IPS DF 6.9 (cell line): Measurements from ENCODE around the gene ETV6.
A peak's percentile ranks its signal among the peaks of the same experiment; 100 is the strongest.

Source experiments
- DNase-seq: peaks from one replicate; pipeline ENCODE4 v3.0.0-alpha.2; 2013; ENCODE audit warnings: low read depth, low spot score
- H3K27ac ChIP-seq: one replicate; pipeline ENCODE4 v1.5.1; 2013; ENCODE audit warnings: low read length, control low read depth
- H3K27me3 ChIP-seq: 2 replicates; pipeline ENCODE4 v1.6.1; 2013; ENCODE audit warnings: mild to moderate bottlenecking, low read length; ENCODE audit not compliant: control insufficient read depth, insufficient read depth
- H3K36me3 ChIP-seq: 2 replicates; pipeline ENCODE4 v1.6.1; 2013; ENCODE audit warnings: low read length; ENCODE audit not compliant: control insufficient read depth, insufficient read depth
- H3K4me1 ChIP-seq: 2 replicates; pipeline ENCODE4 v1.6.1; 2013; ENCODE audit warnings: low read length; ENCODE audit not compliant: control insufficient read depth, insufficient read depth
- H3K4me3 ChIP-seq: 2 replicates; pipeline ENCODE4 v1.5.1; 2013; ENCODE audit warnings: mild to moderate bottlenecking, low read length
- H3K9me3 ChIP-seq: 2 replicates; pipeline ENCODE4 v1.6.1; 2013; ENCODE audit warnings: low read length, inconsistent platforms; ENCODE audit not compliant: control insufficient read depth, insufficient read depth
- WGBS: extraction: QIAGEN DNeasy Blood & Tissue Kit; methylation state at CpG from one replicate; pipeline ENCODE4 v1.1.7; 2013; ENCODE audit warnings: mixed read lengths, missing lambda C conversion rate; ENCODE audit not compliant: insufficient read length, insufficient coverage; 5-methylcytosine and 5-hydroxymethylcytosine counted together

The ETV6 gene

DNA sequence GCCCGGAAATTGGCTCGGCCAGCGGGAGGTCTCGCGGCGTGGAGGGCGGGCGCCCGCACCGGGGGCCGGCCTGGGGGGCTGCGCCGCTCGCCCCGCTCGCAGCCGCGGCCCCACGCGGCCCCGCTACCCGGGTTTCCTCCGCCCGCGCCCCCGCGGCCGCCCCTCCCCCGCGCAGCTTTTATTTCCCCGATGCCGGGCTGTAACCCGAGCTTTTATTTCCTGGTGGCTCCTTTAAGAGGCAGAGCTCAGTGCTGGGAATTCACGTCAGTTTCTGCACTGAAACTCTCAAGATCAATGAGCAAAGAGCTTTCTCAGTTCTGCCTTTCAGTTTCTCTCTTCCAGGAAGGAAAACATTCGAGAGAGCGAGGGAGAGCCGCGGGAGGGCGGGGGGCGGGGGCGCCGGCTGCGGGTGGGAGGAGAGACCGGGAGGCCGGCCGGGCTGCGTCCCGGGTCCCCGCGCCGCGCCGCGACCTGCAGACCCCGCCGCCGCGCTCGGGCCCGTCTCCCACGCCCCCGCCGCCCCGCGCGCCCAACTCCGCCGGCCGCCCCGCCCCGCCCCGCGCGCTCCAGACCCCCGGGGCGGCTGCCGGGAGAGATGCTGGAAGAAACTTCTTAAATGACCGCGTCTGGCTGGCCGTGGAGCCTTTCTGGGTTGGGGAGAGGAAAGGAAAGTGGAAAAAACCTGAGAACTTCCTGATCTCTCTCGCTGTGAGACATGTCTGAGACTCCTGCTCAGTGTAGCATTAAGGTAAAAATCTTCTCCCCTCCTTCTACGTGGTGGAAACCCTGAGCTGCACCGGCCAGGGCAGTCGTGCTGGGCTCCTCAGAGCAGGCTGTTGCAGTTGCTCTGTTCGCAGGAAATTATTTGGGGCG lies at the start of gene ETV6:
Gene ETV6 (plus strand): TSS at position 262 of the 873 bp plus-strand sequence. CDS start 454 bp downstream, at position 716.
- no peaks in the 10 kb centered on the region for H3K9me3 ChIP-seq
- no peak for DNase-seq
- H3K36me3 ChIP-seq, result no peaks in the 10 kb centered on the region
- no peak within 1 kb of the TSS for H3K27ac ChIP-seq
- H3K27me3 ChIP-seq, result no peaks in the 10 kb centered on the region; the same call in 1 of the 2 replicates
- WGBS, result no CpG with 5 or more reads among the region's 86 CpGs
- H3K4me1 ChIP-seq, result peaks cover 1% of the 10 kb centered on the region; the same call in 1 of the 2 replicates
- peak within 1 kb of the TSS; percentile 81 for H3K4me3 ChIP-seq

DNA sequence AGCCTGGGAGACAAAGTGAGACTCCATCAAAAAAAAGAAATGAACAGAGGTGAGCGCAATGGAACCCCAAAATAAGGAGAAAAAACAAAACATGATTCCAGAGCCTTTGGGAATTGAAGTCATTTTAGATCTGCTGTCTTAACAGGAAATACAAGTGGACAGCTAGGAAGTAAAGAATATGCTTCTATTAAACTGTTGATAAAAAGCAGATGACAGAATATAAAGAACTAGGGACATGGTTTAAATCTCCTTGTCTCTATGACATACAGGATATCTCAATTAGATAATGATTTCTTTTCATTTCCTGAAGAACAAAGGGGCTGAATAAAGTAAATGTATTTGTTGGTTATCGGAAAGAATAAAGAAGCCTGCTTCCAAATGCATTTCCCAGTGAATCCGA lies 49.3 kb upstream of the ETV6 start:
- H3K4me1 ChIP-seq, result no peaks in the 10 kb centered on the region; the same call in 1 of the 2 replicates
- no peaks in the 10 kb centered on the region for H3K9me3 ChIP-seq
- no peak overlapping the region for H3K27ac ChIP-seq
- H3K36me3 ChIP-seq, result no peaks in the 10 kb centered on the region
- no CpG with 5 or more reads among the region's 3 CpGs for WGBS
- H3K27me3 ChIP-seq, result no peaks in the 10 kb centered on the region
- H3K4me3 ChIP-seq, result no peak overlapping the region
- no peak for DNase-seq

DNA sequence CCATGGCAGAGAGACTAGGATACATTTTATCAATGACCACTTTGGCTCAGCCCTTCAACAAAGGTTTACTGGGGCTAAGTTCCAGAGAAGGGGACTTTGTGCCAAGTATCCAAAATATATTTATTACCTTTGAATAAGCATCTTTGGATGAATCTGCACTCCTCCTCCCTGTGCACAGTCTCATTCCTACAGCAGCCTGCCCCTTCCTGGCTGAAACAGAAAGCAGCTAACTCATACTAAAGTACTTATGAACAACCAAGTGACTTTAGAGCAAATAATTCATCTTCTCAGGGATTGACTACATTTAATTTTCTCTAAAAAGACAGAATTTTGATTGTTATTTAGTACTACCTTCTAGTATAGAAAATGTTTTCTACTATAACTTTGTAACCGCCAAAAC lies 47.8 kb upstream of the ETV6 start:
- no peaks in the 10 kb centered on the region for H3K36me3 ChIP-seq
- H3K4me1 ChIP-seq, result no peaks in the 10 kb centered on the region; the same call in 1 of the 2 replicates
- H3K27ac ChIP-seq, result no peak overlapping the region
- no peak overlapping the region for H3K4me3 ChIP-seq
- no peaks in the 10 kb centered on the region for H3K27me3 ChIP-seq
- WGBS, result no CpG with 5 or more reads among the region's 1 CpG
- no peaks in the 10 kb centered on the region for H3K9me3 ChIP-seq
- DNase-seq, result no peak

DNA sequence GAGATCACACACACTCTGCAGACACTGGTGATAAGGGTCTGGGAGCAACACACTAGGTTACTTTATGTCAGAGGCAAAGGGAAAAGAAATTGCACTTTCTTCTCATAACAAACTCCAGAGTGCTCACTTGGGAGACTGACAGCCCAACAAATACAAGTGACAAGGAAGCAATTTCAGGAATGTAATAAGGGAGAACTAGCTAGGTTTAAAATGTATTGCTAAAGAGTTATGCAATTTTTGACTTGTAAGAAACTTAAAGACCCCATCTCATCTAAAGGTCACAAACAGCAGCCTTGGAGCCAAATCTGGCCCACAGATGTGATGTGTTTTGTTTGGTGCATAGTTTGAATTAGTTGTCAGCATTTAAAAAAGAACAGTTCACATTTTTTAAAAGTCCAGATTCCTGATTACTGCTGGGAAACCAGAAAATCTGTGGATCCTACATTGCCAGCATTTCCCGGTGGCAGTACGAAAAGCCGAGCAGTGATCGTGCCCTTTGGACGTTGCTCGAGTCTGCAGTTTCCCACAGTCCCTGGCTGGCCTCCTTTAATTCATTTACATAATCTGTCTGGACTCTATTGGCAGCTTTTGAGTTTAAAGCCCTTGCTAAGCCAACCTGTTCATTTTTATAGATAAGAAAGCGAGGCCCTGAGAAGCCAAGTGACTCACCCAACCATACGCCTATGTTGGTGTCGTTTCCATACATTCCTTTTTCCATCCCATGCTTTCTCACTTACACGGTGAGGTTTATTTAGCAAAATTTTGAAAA lies 42.0 kb upstream of the ETV6 start:
- DNase-seq, result no peak
- Histone ChIP-seq H3K9me3 (no peaks in the 10 kb centered on the region; the same call in 1 of the 2 replicates), H3K36me3 (no peaks in the 10 kb centered on the region), H3K4me1 (no peaks in the 10 kb centered on the region; the same call in 1 of the 2 replicates), H3K27ac (no peak overlapping the region), H3K27me3 (no peaks in the 10 kb centered on the region), H3K4me3 (no peak overlapping the region)
- no CpG with 5 or more reads among the region's 10 CpGs for WGBS

DNA sequence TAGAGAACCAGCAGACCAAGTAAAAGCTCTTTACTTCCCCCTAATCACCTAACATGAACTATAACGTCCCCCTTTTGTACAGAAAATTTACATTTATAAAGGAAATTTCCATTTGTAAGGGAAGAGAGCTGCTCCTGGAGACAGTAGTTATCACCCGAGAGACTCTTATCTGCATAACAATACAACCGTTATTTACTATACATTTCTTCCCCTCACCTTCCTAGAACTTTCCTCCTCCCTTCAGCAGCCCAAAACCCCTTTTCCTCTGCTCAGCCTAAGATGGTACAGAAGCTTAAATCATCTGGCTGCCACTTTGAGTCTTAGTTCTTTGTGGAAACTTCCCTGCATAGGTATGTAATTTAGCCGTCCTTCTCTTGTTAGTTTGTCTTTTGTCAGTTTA lies 40.4 kb upstream of the ETV6 start:
- Histone ChIP-seq H3K27ac (peak overlapping the region; percentile 85), H3K9me3 (no peaks in the 10 kb centered on the region; the same call in 1 of the 2 replicates), H3K36me3 (no peaks in the 10 kb centered on the region), H3K27me3 (no peaks in the 10 kb centered on the region), H3K4me3 (peak overlapping the region; percentile 2; the same call in 1 of the 2 replicates), H3K4me1 (peaks cover 2% of the 10 kb centered on the region; the same call in 1 of the 2 replicates)
- DNase-seq, result peak; percentile 78
- no CpG with 5 or more reads among the region's 4 CpGs for WGBS

DNA sequence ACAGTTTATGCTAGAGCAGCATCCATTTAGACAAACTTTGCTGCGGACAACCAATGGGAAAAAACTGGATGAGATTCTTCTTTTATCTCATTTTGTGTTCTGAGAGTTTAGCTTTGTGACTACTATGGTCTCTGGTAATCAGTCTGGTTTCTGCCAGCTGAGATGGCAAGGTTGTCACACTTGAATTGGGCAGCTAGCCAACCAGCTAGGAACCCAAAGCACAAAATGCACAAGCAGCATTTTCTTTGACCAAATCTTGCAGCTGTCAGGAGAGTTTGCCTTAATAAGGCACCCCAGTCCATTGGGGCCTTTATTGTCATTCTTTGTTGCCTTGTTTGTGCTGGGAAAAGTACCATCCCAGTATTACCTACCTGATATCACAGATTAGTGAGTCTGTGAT lies 34.0 kb upstream of the ETV6 start:
- no peak for DNase-seq
- Histone ChIP-seq H3K9me3 (no peaks in the 10 kb centered on the region), H3K27me3 (no peaks in the 10 kb centered on the region), H3K36me3 (no peaks in the 10 kb centered on the region), H3K4me3 (no peak overlapping the region), H3K4me1 (peaks cover 3% of the 10 kb centered on the region; the same call in 1 of the 2 replicates), H3K27ac (no peak overlapping the region)
- no CpG with 5 or more reads among the region's 1 CpG for WGBS

DNA sequence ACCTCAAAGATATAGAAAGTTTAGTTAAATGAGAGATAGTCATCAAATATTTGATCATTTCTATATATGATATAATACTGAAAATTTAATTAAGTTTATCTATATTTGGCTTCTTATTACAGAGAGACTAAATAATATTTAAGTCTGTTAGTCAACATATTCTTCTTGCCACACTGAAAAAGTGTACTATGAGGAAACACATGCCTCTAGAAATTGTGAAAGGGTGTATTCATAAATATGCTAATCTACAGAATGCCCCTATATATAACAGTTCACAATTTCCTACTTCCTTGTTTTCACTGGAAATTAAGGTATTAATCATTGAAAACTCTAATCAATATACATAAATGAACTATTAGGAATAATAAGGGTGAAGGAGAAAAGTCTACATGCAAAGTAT lies 31.4 kb upstream of the ETV6 start:
- Histone ChIP-seq H3K9me3 (no peaks in the 10 kb centered on the region), H3K36me3 (no peaks in the 10 kb centered on the region), H3K4me1 (peaks cover 1% of the 10 kb centered on the region; the same call in 1 of the 2 replicates), H3K27me3 (no peaks in the 10 kb centered on the region), H3K4me3 (no peak overlapping the region), H3K27ac (no peak overlapping the region)
- DNase-seq, result no peak

DNA sequence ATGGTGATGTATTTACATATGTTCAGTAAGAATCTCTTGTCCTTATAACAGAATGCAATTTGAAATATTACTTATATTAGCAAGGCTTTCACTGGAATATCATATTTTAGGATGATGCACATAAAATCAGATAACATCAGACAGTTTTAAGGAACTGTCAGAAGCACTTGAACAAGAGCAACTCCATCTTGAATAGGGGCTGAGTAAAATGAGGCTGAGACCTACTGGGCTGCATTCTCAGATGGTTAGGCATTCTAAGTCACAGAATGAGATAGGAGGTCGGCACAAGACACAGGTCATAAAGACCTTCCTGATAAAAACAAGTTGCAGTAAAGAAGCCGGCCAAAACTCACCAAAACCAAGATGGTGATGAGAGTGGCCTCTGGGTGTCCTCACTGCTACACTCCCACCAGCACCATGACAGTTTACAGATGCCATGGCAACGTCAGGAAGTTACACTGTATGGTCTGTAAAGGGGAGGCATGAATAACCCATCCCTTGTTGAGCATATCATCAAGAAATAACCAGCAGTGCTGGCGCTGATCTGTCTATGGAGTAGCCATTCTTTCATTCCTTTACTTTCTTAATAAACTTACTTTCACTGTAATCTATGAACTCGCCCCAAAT lies 27.6 kb upstream of the ETV6 start:
- Histone ChIP-seq H3K36me3 (no peaks in the 10 kb centered on the region), H3K27ac (no peak overlapping the region), H3K9me3 (no peaks in the 10 kb centered on the region), H3K27me3 (no peaks in the 10 kb centered on the region), H3K4me1 (no peaks in the 10 kb centered on the region; the same call in 1 of the 2 replicates), H3K4me3 (no peak overlapping the region)
- WGBS, result no CpG with 5 or more reads among the region's 5 CpGs
- DNase-seq, result no peak

DNA sequence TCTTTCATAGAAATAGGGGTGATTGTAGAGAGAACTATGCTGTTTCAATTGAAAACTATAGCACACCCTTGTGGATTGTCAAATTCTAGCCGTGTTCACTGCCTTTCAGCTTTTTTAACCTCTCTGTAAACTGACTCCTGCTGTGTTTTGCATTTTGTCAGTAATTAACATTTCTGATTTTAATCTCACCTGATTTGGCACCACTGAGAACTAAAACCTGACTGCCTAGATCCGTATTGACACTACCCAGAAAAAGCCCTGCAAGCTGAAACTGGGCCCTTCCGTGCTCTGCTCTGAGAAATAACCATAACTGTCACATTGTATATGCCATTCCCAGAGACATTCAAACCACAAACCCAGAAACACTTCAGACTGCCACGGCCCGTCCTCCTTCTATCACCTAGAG lies 26.6 kb upstream of the ETV6 start:
- no CpG with 5 or more reads among the region's 5 CpGs for WGBS
- Histone ChIP-seq H3K9me3 (no peaks in the 10 kb centered on the region), H3K4me3 (no peak overlapping the region), H3K27ac (no peak overlapping the region), H3K36me3 (no peaks in the 10 kb centered on the region), H3K27me3 (no peaks in the 10 kb centered on the region), H3K4me1 (no peaks in the 10 kb centered on the region; the same call in 1 of the 2 replicates)
- DNase-seq, result no peak

DNA sequence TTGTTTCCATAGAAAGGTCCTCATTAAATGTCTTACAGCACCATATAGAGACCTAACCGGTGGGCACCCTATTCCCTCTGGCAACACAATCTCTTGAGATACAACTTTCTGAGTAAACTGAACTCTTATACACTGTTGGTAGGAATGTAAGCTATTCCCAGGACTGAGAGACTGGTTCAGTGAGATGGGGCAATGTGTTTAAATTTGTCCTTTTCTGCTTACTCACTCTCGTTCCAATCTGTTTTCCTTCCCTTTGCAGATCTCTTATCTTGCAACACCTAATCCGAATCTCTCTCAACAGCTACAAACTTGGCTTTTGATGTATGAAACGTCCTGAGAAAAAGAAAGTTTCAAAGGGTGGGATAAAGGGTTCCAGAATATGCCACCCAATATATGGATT lies 26.1 kb upstream of the ETV6 start:
- Histone ChIP-seq H3K9me3 (no peaks in the 10 kb centered on the region), H3K4me3 (no peak overlapping the region), H3K36me3 (no peaks in the 10 kb centered on the region), H3K27me3 (no peaks in the 10 kb centered on the region), H3K27ac (no peak overlapping the region), H3K4me1 (no peaks in the 10 kb centered on the region; the same call in 1 of the 2 replicates)
- WGBS, result no CpG with 5 or more reads among the region's 4 CpGs
- no peak for DNase-seq
